ENCODE results near the gene RUNX3.
A peak's percentile ranks its signal among the peaks of the same experiment; 100 is the strongest.

Gene RUNX3

GRCh38 chr1:24901791-24902470, 28.1 kb downstream of the RUNX3 start:
- FAIRE-seq (no peak), DNase-seq (ENCODE audit: insufficient read length) (peak; percentile 30)
- peak; percentile 20; the same call in 1 of the 2 replicates for TF ChIP-seq POLR2AphosphoS5 (IDR thresholded peaks at IDR 0.05; ENCODE audit: low read depth, low read length)
- TF ChIP-seq POLR2A (IDR thresholded peaks at IDR 0.05; ENCODE audit: low read depth, low read length): no peak

- TF ChIP-seq POLR2A (IDR thresholded peaks at IDR 0.05; ENCODE audit: low read depth, low read length) (peak; percentile 67), TAF1 (IDR thresholded peaks at IDR 0.05; ENCODE audit: borderline replicate concordance, low read depth, low read length) (no peak), POLR2AphosphoS5 (IDR thresholded peaks at IDR 0.05; ENCODE audit: low read depth, low read length) (no peak)
- DNase-seq (ENCODE audit: insufficient read length): peak; percentile 41
- peak; percentile 50 for FAIRE-seq
Measured at GRCh38 chr1:24900985-24901781, 28.9 kb downstream of the RUNX3 start.

GRCh38 chr1:24900486-24900849, 29.6 kb downstream of the RUNX3 start:
- peak; percentile 60 for FAIRE-seq
- peak; percentile 70; the same call in 1 of the 2 replicates for TF ChIP-seq POLR2AphosphoS5 (IDR thresholded peaks at IDR 0.05; ENCODE audit: low read depth, low read length)
- TF ChIP-seq POLR2A (IDR thresholded peaks at IDR 0.05; ENCODE audit: low read depth, low read length): 0 out of 2 replicates have a peak, but pooled peaks have one; percentile 42
- TF ChIP-seq TAF1 (IDR thresholded peaks at IDR 0.05; ENCODE audit: borderline replicate concordance, low read depth, low read length): no peak
- peak; percentile 29 for DNase-seq (ENCODE audit: insufficient read length)

- TF ChIP-seq POLR2AphosphoS5 (IDR thresholded peaks at IDR 0.05; ENCODE audit: low read depth, low read length) (peak; percentile 23; the same call in 1 of the 2 replicates), TAF1 (IDR thresholded peaks at IDR 0.05; ENCODE audit: borderline replicate concordance, low read depth, low read length) (no peak), POLR2A (IDR thresholded peaks at IDR 0.05; ENCODE audit: low read depth, low read length) (no peak; the same call in none of the 2 replicates)
- FAIRE-seq (peak; percentile 85), DNase-seq (ENCODE audit: insufficient read length) (peak; percentile 19)
Measured at GRCh38 chr1:24899581-24900485, 30.2 kb downstream of the RUNX3 start.

GRCh38 chr1:24898909-24899439, 31.1 kb downstream of the RUNX3 start:
- no peak for TF ChIP-seq POLR2AphosphoS5 (IDR thresholded peaks at IDR 0.05; ENCODE audit: low read depth, low read length)
- TF ChIP-seq TAF1 (IDR thresholded peaks at IDR 0.05; ENCODE audit: borderline replicate concordance, low read depth, low read length): no peak
- TF ChIP-seq POLR2A (IDR thresholded peaks at IDR 0.05; ENCODE audit: low read depth, low read length): peak; percentile 54
- DNase-seq (ENCODE audit: insufficient read length) (no peak), FAIRE-seq (peak; percentile 51)

GRCh38 chr1:24898152-24898908, 31.7 kb downstream of the RUNX3 start:
- FAIRE-seq (peak; percentile 93), DNase-seq (ENCODE audit: insufficient read length) (peak; percentile 71)
- TF ChIP-seq POLR2AphosphoS5 (IDR thresholded peaks at IDR 0.05; ENCODE audit: low read depth, low read length) (no peak), TAF1 (IDR thresholded peaks at IDR 0.05; ENCODE audit: borderline replicate concordance, low read depth, low read length) (no peak), POLR2A (IDR thresholded peaks at IDR 0.05; ENCODE audit: low read depth, low read length) (no peak; the same call in 1 of the 2 replicates)

GRCh38 chr1:24897263-24898151, 32.6 kb downstream of the RUNX3 start:
- no peak for DNase-seq (ENCODE audit: insufficient read length)
- FAIRE-seq: no peak

GRCh38 chr1:24896596-24897262, 33.3 kb downstream of the RUNX3 start:
- TF ChIP-seq POLR2A (IDR thresholded peaks at IDR 0.05; ENCODE audit: low read depth, low read length) (no peak), TAF1 (IDR thresholded peaks at IDR 0.05; ENCODE audit: borderline replicate concordance, low read depth, low read length) (no peak), POLR2AphosphoS5 (IDR thresholded peaks at IDR 0.05; ENCODE audit: low read depth, low read length) (no peak)
- DNase-seq (ENCODE audit: insufficient read length): no peak
- no peak for FAIRE-seq

More at GRCh38 chr1:24897263-24898151, 32.6 kb downstream of the RUNX3 start:
- TF ChIP-seq POLR2AphosphoS5 (IDR thresholded peaks at IDR 0.05; ENCODE audit: low read depth, low read length) (no peak), TAF1 (IDR thresholded peaks at IDR 0.05; ENCODE audit: borderline replicate concordance, low read depth, low read length) (no peak), POLR2A (IDR thresholded peaks at IDR 0.05; ENCODE audit: low read depth, low read length) (no peak)

- DNase-seq (ENCODE audit: insufficient read length) (no peak), FAIRE-seq (no peak)
- TF ChIP-seq POLR2AphosphoS5 (IDR thresholded peaks at IDR 0.05; ENCODE audit: low read depth, low read length) (no peak), POLR2A (IDR thresholded peaks at IDR 0.05; ENCODE audit: low read depth, low read length) (no peak), TAF1 (IDR thresholded peaks at IDR 0.05; ENCODE audit: borderline replicate concordance, low read depth, low read length) (no peak)
Measured at GRCh38 chr1:24896176-24896575, 33.9 kb downstream of the RUNX3 start.

Data from GM12892 (cell line).